Islet precursor cell (in vitro differentiated cells): ENCODE results near the gene SCARB1.

Source experiments
- DNase-seq: peaks from one replicate; pipeline ENCODE4 v3.0.0-alpha.2; 2018

Gene SCARB1

GRCh38 chr12:124740691-124741137, 123.0 kb downstream of the SCARB1 start:
- DNase-seq, result peak; percentile 96

GRCh38 chr12:124739953-124740561, 123.6 kb downstream of the SCARB1 start:
- DNase-seq, result no peak

GRCh38 chr12:124738636-124739467, 124.8 kb downstream of the SCARB1 start:
- no peak for DNase-seq

- no peak for DNase-seq
Observed at GRCh38 chr12:124737772-124738635, 125.7 kb downstream of the SCARB1 start.

GRCh38 chr12:124737040-124737419, 126.6 kb downstream of the SCARB1 start:
- DNase-seq, result peak; percentile 79

GRCh38 chr12:124736115-124737039, 127.3 kb downstream of the SCARB1 start:
- no peak for DNase-seq

GRCh38 chr12:124734224-124734788, 129.4 kb downstream of the SCARB1 start:
- peak; percentile 95 for DNase-seq

- peak; percentile 64 for DNase-seq
Observed at GRCh38 chr12:124733086-124733485, 130.6 kb downstream of the SCARB1 start.

- peak; percentile 87 for DNase-seq
Observed at GRCh38 chr12:124732275-124733075, 131.2 kb downstream of the SCARB1 start.

- DNase-seq, result no peak
Observed at GRCh38 chr12:124731869-124732268, 131.8 kb downstream of the SCARB1 start.

- DNase-seq, result no peak
Observed at GRCh38 chr12:124730455-124730932, 133.2 kb downstream of the SCARB1 start.

- no peak for DNase-seq
Observed at GRCh38 chr12:124727922-124728321, 135.7 kb downstream of the SCARB1 start.

GRCh38 chr12:124727264-124727800, 136.3 kb downstream of the SCARB1 start:
- peak; percentile 88 for DNase-seq
